ENCODE results near the gene CCDC34.

Gene CCDC34

GRCh38 chr11:27315836-27316235 lies 47.2 kb downstream of the CCDC34 start:
- no peak for DNase-seq

GRCh38 chr11:27313157-27313821 lies 49.7 kb downstream of the CCDC34 start:
- DNase-seq = no peak

GRCh38 chr11:27312110-27312509 lies 50.9 kb downstream of the CCDC34 start:
- no peak for DNase-seq

- DNase-seq = no peak
Measured at GRCh38 chr11:27310707-27311106, 52.3 kb downstream of the CCDC34 start.

GRCh38 chr11:27310182-27310581 lies 52.8 kb downstream of the CCDC34 start:
- no peak for DNase-seq

- no peak for DNase-seq
Measured at GRCh38 chr11:27309046-27309445, 54.0 kb downstream of the CCDC34 start.

- no peak for DNase-seq
Measured at GRCh38 chr11:27307232-27307631, 55.8 kb downstream of the CCDC34 start.

GRCh38 chr11:27305751-27306150 lies 57.3 kb downstream of the CCDC34 start:
- DNase-seq = no peak

- no peak for DNase-seq
Measured at GRCh38 chr11:27304514-27304913, 58.5 kb downstream of the CCDC34 start.

GRCh38 chr11:27303903-27304302 lies 59.1 kb downstream of the CCDC34 start:
- DNase-seq = no peak

- DNase-seq = no peak
Measured at GRCh38 chr11:27300974-27301373, 62.0 kb downstream of the CCDC34 start.

GRCh38 chr11:27297616-27298015 lies 65.4 kb downstream of the CCDC34 start:
- DNase-seq = no peak

- peak; percentile 8 to 13 for DNase-seq
Measured at GRCh38 chr11:27296497-27296896, 66.5 kb downstream of the CCDC34 start.

- no peak for DNase-seq
Measured at GRCh38 chr11:27295928-27296327, 67.1 kb downstream of the CCDC34 start.

- no peak for DNase-seq
Measured at GRCh38 chr11:27294654-27295053, 68.4 kb downstream of the CCDC34 start.

- no peak for DNase-seq
Measured at GRCh38 chr11:27293515-27294417, 69.2 kb downstream of the CCDC34 start.

GRCh38 chr11:27292637-27293010 lies 70.4 kb downstream of the CCDC34 start:
- no peak for DNase-seq

- no peak for DNase-seq
Measured at GRCh38 chr11:27291954-27292636, 70.9 kb downstream of the CCDC34 start.

GRCh38 chr11:27291302-27291889 lies 71.6 kb downstream of the CCDC34 start:
- no peak for DNase-seq

- no peak for DNase-seq
Measured at GRCh38 chr11:27290261-27291050, 72.6 kb downstream of the CCDC34 start.
